ENCODE data around the gene XAGE3. TPM values are rescaled to one million over a fixed set of nuclear protein-coding genes. Genes with fewer than 3 reads are reported as not detected.
"Not testable (repeated sequence)": the region's sequence is repeated elsewhere in the genome, so short reads cannot be mapped to it uniquely, and the experiment has no call there.

Gene XAGE3
- not detected for total RNA-seq (ENCODE audit: unreplicated experiment)
- long read RNA-seq: 0 reads

GRCh38 chrX:52867610-52868348, at the start of gene XAGE3:
XAGE3 (minus strand) TSS chrX:52868083; CDS start chrX:52867133, 950 bp downstream.
- TF ChIP-seq, protein P1, sequence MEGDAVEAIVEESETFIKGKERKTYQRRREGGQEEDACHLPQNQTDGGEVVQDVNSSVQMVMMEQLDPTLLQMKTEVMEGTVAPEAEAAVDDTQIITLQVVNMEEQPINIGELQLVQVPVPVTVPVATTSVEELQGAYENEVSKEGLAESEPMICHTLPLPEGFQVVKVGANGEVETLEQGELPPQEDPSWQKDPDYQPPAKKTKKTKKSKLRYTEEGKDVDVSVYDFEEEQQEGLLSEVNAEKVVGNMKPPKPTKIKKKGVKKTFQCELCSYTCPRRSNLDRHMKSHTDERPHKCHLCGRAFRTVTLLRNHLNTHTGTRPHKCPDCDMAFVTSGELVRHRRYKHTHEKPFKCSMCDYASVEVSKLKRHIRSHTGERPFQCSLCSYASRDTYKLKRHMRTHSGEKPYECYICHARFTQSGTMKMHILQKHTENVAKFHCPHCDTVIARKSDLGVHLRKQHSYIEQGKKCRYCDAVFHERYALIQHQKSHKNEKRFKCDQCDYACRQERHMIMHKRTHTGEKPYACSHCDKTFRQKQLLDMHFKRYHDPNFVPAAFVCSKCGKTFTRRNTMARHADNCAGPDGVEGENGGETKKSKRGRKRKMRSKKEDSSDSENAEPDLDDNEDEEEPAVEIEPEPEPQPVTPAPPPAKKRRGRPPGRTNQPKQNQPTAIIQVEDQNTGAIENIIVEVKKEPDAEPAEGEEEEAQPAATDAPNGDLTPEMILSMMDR (IDR thresholded peaks at IDR 0.05; ENCODE audit: partially characterized antibody, unreplicated experiment): no peak
- H3K4me3 Mint-ChIP-seq (ENCODE audit: unreplicated experiment): no peak within 1 kb of the TSS
- H3K27ac Mint-ChIP-seq (ENCODE audit: unreplicated experiment): no peak within 1 kb of the TSS
- no peaks in the 10 kb centered on the region for H3K9me3 Mint-ChIP-seq (ENCODE audit: unreplicated experiment)
- H3K4me1 Mint-ChIP-seq (ENCODE audit: low read depth, unreplicated experiment): no peaks in the 10 kb centered on the region
- no peak for DNase-seq
- H3K27me3 Mint-ChIP-seq (ENCODE audit: unreplicated experiment): peaks cover 5% of the 10 kb centered on the region
- H3K36me3 Mint-ChIP-seq (ENCODE audit: unreplicated experiment): no peaks in the 10 kb centered on the region

- H3K9me3 Mint-ChIP-seq (ENCODE audit: unreplicated experiment); H3K27me3 Mint-ChIP-seq (ENCODE audit: unreplicated experiment); H3K36me3 Mint-ChIP-seq (ENCODE audit: unreplicated experiment); DNase-seq; H3K4me3 Mint-ChIP-seq (ENCODE audit: unreplicated experiment); H3K4me1 Mint-ChIP-seq (ENCODE audit: low read depth, unreplicated experiment); H3K27ac Mint-ChIP-seq (ENCODE audit: unreplicated experiment): not testable (repeated sequence)
These were observed 46.8 kb upstream of the XAGE3 start for GRCh38 chrX:52914704-52915103.

GRCh38 chrX:52913681-52914080, 45.8 kb upstream of the XAGE3 start:
- not testable (repeated sequence) for DNase-seq; H3K27ac Mint-ChIP-seq (ENCODE audit: unreplicated experiment); H3K4me3 Mint-ChIP-seq (ENCODE audit: unreplicated experiment); H3K4me1 Mint-ChIP-seq (ENCODE audit: low read depth, unreplicated experiment); H3K36me3 Mint-ChIP-seq (ENCODE audit: unreplicated experiment); H3K9me3 Mint-ChIP-seq (ENCODE audit: unreplicated experiment); H3K27me3 Mint-ChIP-seq (ENCODE audit: unreplicated experiment)

DNA sequence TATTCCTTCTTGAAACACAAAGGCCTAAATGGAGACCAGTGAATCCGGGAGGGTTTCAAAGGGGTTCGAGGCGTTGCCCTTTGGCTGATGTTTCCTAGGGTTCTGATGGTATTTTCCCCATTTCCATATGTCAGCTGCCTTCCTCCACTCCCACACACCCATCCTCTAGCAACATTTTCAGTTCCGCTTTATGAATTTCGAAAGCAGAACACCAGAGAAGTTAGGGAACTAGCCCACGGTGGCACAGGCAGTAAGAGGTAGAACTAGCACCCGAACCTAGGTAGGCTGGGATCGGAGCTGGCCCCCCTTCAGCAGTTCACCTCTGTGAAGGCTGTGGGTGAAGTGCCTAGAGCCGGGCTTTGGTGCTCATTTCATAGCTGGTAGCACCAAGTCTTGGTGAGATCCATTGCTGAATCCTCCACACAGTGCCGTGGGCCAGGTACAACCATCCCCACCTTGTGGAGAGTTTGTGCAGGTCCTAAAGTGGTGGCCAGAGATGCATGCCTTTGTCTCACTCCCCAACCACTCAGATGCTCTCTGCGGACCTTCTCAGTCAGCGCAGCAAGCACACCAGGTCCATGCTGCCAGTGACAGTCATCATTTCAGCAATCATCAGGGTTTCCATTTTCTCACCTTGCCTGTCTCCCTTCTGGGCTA, 41.6 kb upstream of the XAGE3 start:
- H3K36me3 Mint-ChIP-seq (ENCODE audit: unreplicated experiment); DNase-seq; H3K27me3 Mint-ChIP-seq (ENCODE audit: unreplicated experiment); H3K4me3 Mint-ChIP-seq (ENCODE audit: unreplicated experiment); H3K27ac Mint-ChIP-seq (ENCODE audit: unreplicated experiment); H3K4me1 Mint-ChIP-seq (ENCODE audit: low read depth, unreplicated experiment); H3K9me3 Mint-ChIP-seq (ENCODE audit: unreplicated experiment): not testable (repeated sequence)

GRCh38 chrX:52907900-52908299, 40.0 kb upstream of the XAGE3 start:
- H3K27ac Mint-ChIP-seq (ENCODE audit: unreplicated experiment); H3K4me1 Mint-ChIP-seq (ENCODE audit: low read depth, unreplicated experiment); H3K36me3 Mint-ChIP-seq (ENCODE audit: unreplicated experiment); H3K4me3 Mint-ChIP-seq (ENCODE audit: unreplicated experiment); DNase-seq; H3K27me3 Mint-ChIP-seq (ENCODE audit: unreplicated experiment); H3K9me3 Mint-ChIP-seq (ENCODE audit: unreplicated experiment): not testable (repeated sequence)

- H3K27me3 Mint-ChIP-seq (ENCODE audit: unreplicated experiment); H3K36me3 Mint-ChIP-seq (ENCODE audit: unreplicated experiment); H3K27ac Mint-ChIP-seq (ENCODE audit: unreplicated experiment); H3K4me3 Mint-ChIP-seq (ENCODE audit: unreplicated experiment); DNase-seq; H3K4me1 Mint-ChIP-seq (ENCODE audit: low read depth, unreplicated experiment); H3K9me3 Mint-ChIP-seq (ENCODE audit: unreplicated experiment): not testable (repeated sequence)
These were observed 39.3 kb upstream of the XAGE3 start for GRCh38 chrX:52907137-52907536.

GRCh38 chrX:52906072-52906471, 38.2 kb upstream of the XAGE3 start:
- H3K4me1 Mint-ChIP-seq (ENCODE audit: low read depth, unreplicated experiment): not testable (repeated sequence)

DNA sequence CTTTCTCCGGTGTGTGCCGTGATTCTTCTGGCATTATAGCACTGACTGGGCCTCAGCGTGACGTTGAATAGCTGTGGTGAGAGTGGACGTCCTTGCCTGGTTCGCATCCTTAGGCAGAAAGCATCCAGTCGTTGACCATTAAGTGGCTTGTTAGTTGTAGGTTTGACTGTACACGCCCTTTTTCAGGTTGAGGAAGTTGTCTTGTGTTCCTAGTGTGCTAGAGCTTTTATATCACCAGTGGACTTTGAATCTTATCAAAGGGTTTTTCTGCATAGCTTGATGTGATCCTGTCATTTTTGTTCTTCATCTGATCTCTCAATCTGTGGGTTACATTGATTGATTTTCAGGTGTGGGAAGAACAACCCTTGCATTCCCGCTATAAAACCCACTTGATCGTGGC, 37.6 kb upstream of the XAGE3 start:
- H3K4me3 Mint-ChIP-seq (ENCODE audit: unreplicated experiment); H3K9me3 Mint-ChIP-seq (ENCODE audit: unreplicated experiment); H3K27ac Mint-ChIP-seq (ENCODE audit: unreplicated experiment); H3K4me1 Mint-ChIP-seq (ENCODE audit: low read depth, unreplicated experiment); H3K36me3 Mint-ChIP-seq (ENCODE audit: unreplicated experiment); H3K27me3 Mint-ChIP-seq (ENCODE audit: unreplicated experiment); DNase-seq: not testable (repeated sequence)

More at GRCh38 chrX:52906072-52906471, 38.2 kb upstream of the XAGE3 start:
- not testable (repeated sequence) for H3K36me3 Mint-ChIP-seq (ENCODE audit: unreplicated experiment); DNase-seq; H3K27me3 Mint-ChIP-seq (ENCODE audit: unreplicated experiment); H3K27ac Mint-ChIP-seq (ENCODE audit: unreplicated experiment); H3K4me3 Mint-ChIP-seq (ENCODE audit: unreplicated experiment); H3K9me3 Mint-ChIP-seq (ENCODE audit: unreplicated experiment)

GRCh38 chrX:52896855-52897709, 29.2 kb upstream of the XAGE3 start, which contains the start of gene FAM156B:
FAM156B (plus strand) TSS chrX:52897330; CDS start chrX:52907226, 9,896 bp downstream.
- H3K4me1 Mint-ChIP-seq (ENCODE audit: low read depth, unreplicated experiment); H3K27me3 Mint-ChIP-seq (ENCODE audit: unreplicated experiment); H3K4me3 Mint-ChIP-seq (ENCODE audit: unreplicated experiment): not testable (repeated sequence)

GRCh38 chrX:52896438-52896837, 28.6 kb upstream of the XAGE3 start:
- not testable (repeated sequence) for H3K4me3 Mint-ChIP-seq (ENCODE audit: unreplicated experiment); H3K9me3 Mint-ChIP-seq (ENCODE audit: unreplicated experiment); H3K27me3 Mint-ChIP-seq (ENCODE audit: unreplicated experiment); H3K27ac Mint-ChIP-seq (ENCODE audit: unreplicated experiment); H3K4me1 Mint-ChIP-seq (ENCODE audit: low read depth, unreplicated experiment); DNase-seq; H3K36me3 Mint-ChIP-seq (ENCODE audit: unreplicated experiment)

More at GRCh38 chrX:52896855-52897709, 29.2 kb upstream of the XAGE3 start, which contains the start of gene FAM156B:
- not testable (repeated sequence) for DNase-seq; H3K9me3 Mint-ChIP-seq (ENCODE audit: unreplicated experiment); H3K27ac Mint-ChIP-seq (ENCODE audit: unreplicated experiment); H3K36me3 Mint-ChIP-seq (ENCODE audit: unreplicated experiment)

GRCh38 chrX:52888090-52888489, 20.2 kb upstream of the XAGE3 start:
- not testable (repeated sequence) for H3K9me3 Mint-ChIP-seq (ENCODE audit: unreplicated experiment); DNase-seq; H3K4me1 Mint-ChIP-seq (ENCODE audit: low read depth, unreplicated experiment); H3K36me3 Mint-ChIP-seq (ENCODE audit: unreplicated experiment); H3K27ac Mint-ChIP-seq (ENCODE audit: unreplicated experiment); H3K27me3 Mint-ChIP-seq (ENCODE audit: unreplicated experiment); H3K4me3 Mint-ChIP-seq (ENCODE audit: unreplicated experiment)

Measured in glutamatergic neuron (in vitro differentiated cells).